Measurements from ENCODE around the gene TTC28. TPM values are rescaled to one million over a fixed set of nuclear protein-coding genes. Genes with fewer than 3 reads are reported as not detected.

The TTC28 gene
- total RNA-seq, 4 donors from 2014 or later, result 10.2 to 23.8 (median 13.4) TPM

- TF ChIP-seq CTCF (IDR thresholded peaks at IDR 0.05) (no peak), POLR2A (IDR thresholded peaks at IDR 0.05) (no peak)
- intact Hi-C loops (cut with DNase I; ENCODE audit: low total_unique reads), result no loop called here
- DNase-seq (ENCODE audit: low spot score in 2 of 2), result no peak
- WGBS, 2 donors, result 58 to 63% methylated on average over 3 of the region's 3 CpGs
- no peak overlapping the region for H3K4me3 ChIP-seq (ENCODE audit: low read depth, poor library complexity, severe bottlenecking)
These were observed 749.1 kb downstream of the TTC28 start for GRCh38 chr22:27930331-27931060.

Small RNA genes lying within 50 kb of the gene (microRNA-seq; reads per million reads assigned to microRNA genes)
- gene MIR5739 (ENCODE audit: borderline number of aligned reads in 1 of 2, borderline replicate concordance in 2 of 2), result 0 reads per million in 2 donors

Other genes with a start within 250 kb of the TTC28 start
- gene CHEK2, start 62.0 kb upstream of the TTC28 start, total RNA-seq, result 10 to 100 TPM in 1 of 4 donors, 1 to 10 TPM in 3; 3.3 to 12.2 (median 6.1) TPM
- 10 to 100 TPM; 17.5 to 27.0 (median 21.4) TPM for gene HSCB, start 62.2 kb upstream of the TTC28 start, total RNA-seq
- gene CCDC117, start 92.9 kb upstream of the TTC28 start, total RNA-seq, result 10 to 100 TPM; 15.1 to 20.8 (median 16.7) TPM
- gene XBP1, start 120.7 kb upstream of the TTC28 start, total RNA-seq, result 100 to 1,000 TPM; 128 to 256 (median 191) TPM
- gene ZNRF3, start 203.7 kb upstream of the TTC28 start, total RNA-seq, result 10 to 100 TPM; 17.2 to 22.8 (median 19.5) TPM

Measured in lower leg skin (tissue), 4 donors.